ENCODE results near the gene CRYBG2. TPM values are rescaled to one million over a fixed set of nuclear protein-coding genes. Genes with fewer than 3 reads are reported as not detected.
A peak's percentile ranks its signal among the peaks of the same experiment; 100 is the strongest.

CRYBG2 gene
- total and polyA plus RNA-seq, 2 of the 8 experiments (the other 6 are each of a cell fraction or from before 2014, with no cell fraction given): 14.2 to 17.0 TPM

DNA sequence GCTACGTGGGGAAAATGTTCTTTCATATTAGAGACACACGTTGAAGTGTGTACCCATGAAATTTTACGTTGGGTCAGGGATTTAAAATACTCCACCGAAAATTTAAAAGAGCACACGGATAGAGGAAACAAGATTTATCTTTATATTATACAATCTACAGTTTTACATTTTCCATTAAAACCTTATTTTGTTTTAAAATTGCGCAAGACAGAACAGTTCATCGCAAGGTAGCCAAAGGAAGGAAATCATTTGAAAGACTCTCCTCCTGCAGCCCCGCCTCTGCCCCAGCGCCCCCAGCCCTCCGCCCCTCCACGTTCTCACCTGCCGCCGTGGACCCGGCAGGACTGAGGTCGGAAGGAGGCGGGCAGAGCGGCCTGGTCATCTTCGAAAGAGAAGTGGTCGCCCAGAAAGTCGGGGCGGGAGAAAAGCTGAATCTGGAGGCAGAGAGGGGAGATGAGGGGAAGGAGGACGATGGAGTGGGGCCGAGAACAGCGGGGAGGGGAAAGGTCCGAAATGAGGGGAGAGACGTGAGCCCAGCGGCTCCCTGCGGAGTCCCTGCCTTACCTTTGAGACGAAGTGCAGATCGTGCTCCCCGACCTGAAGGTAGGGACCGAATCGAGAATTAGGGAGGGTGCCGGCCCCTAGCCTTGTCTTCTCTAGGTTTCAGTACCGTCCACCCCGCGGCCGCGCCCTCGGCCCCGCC lies 18.0 kb downstream of the CRYBG2 start (continued):
- TF ChIP-seq SRF (IDR thresholded peaks at IDR 0.05; ENCODE audit: low read depth, low read length): no peak
- TF ChIP-seq RBBP5 (IDR thresholded peaks at IDR 0.05; ENCODE audit: borderline replicate concordance, low read depth, low read length): 0 out of 2 replicates have a peak, but pooled peaks have one; percentile 27
- peak; percentile 84; the same call in 1 of the 2 replicates for TF ChIP-seq CEBPB (IDR thresholded peaks at IDR 0.05; ENCODE audit: low read depth, low read length)
- TF ChIP-seq CTCF (IDR thresholded peaks at IDR 0.05; ENCODE audit: control extremely low read depth in 1 of 3, insufficient read depth in 1 of 3, low read depth in 1 of 3, low read length in 3 of 3): no peak
- TF ChIP-seq JUND (IDR thresholded peaks at IDR 0.05; ENCODE audit: low read length): no peak
- no peak; a peak in 1 of 4 replicates for TF ChIP-seq HDAC2 (IDR thresholded peaks at IDR 0.05; ENCODE audit: borderline replicate concordance in 1 of 2, low read depth in 2 of 2, low read length in 2 of 2)
- no peak for TF ChIP-seq RXRA (IDR thresholded peaks at IDR 0.05; ENCODE audit: insufficient read depth, low read depth, low read length)
- no peak for TF ChIP-seq CBX5 (IDR thresholded peaks at IDR 0.05; ENCODE audit: low read depth, low read length)
- TF ChIP-seq SUZ12 (IDR thresholded peaks at IDR 0.05; ENCODE audit: low read length): no peak
- no peak for TF ChIP-seq KDM4A (IDR thresholded peaks at IDR 0.05; ENCODE audit: low read depth, low read length, severe bottlenecking)
- TF ChIP-seq TCF12 (IDR thresholded peaks at IDR 0.05; ENCODE audit: low read depth, low read length): no peak
- TF ChIP-seq NRF1 (IDR thresholded peaks at IDR 0.05; ENCODE audit: low read depth, low read length): no peak
- no peak for TF ChIP-seq ASH2L (IDR thresholded peaks at IDR 0.05; ENCODE audit: low read length)
- TF ChIP-seq TEAD4 (IDR thresholded peaks at IDR 0.05; ENCODE audit: low read depth, low read length): no peak
- no peak for TF ChIP-seq SIX5 (IDR thresholded peaks at IDR 0.05; ENCODE audit: low read depth, low read length)
- no peak for TF ChIP-seq RNF2 (IDR thresholded peaks at IDR 0.05; ENCODE audit: borderline replicate concordance, low read depth, low read length, missing control alignments, poor library complexity, severe bottlenecking)
- 0 out of 4 replicates have a peak, but pooled peaks have one; percentile 1 to 55 for TF ChIP-seq SIN3A (conservative IDR thresholded peaks at IDR 0.05 in 1 of 2, IDR thresholded peaks at IDR 0.05 in 1 of 2; ENCODE audit: low read depth in 1 of 2, low read length in 2 of 2)
- 0 out of 2 replicates have a peak, but pooled peaks have one; percentile 50 for TF ChIP-seq PHF8 (conservative IDR thresholded peaks at IDR 0.05; ENCODE audit: low read depth, low read length)
- TF ChIP-seq GABPA (IDR thresholded peaks at IDR 0.05; ENCODE audit: borderline replicate concordance, insufficient read depth, low read length): no peak
- no peak for TF ChIP-seq SAP30 (IDR thresholded peaks at IDR 0.05; ENCODE audit: insufficient read depth, insufficient replicate concordance, low read length)
